ENCODE results near the gene GNA14. TPM values are rescaled to one million over a fixed set of nuclear protein-coding genes. Genes with fewer than 3 reads are reported as not detected.

Gene GNA14
- total RNA-seq, 2 experiments from 2014 or later: not detected

- CTCF ChIA-PET: interaction anchor here (0.7 kb wide), 1 partner anchor 1623 kb away, joined by 3 read pairs; no protein-coding TSS in a partner anchor
- POLR2A ChIA-PET: no interaction called here
Measured at GRCh38 chr9:77544546-77544945, 103.6 kb downstream of the GNA14 start.

GRCh38 chr9:77543131-77543822, 104.8 kb downstream of the GNA14 start:
- POLR2A ChIA-PET: no interaction called here
- CTCF ChIA-PET: no interaction called here

- ChIA-PET CTCF (no interaction called here), POLR2A (no interaction called here)
Measured at GRCh38 chr9:77541600-77541999, 106.5 kb downstream of the GNA14 start.

- ChIA-PET POLR2A (no interaction called here), CTCF (no interaction called here)
Measured at GRCh38 chr9:77541055-77541454, 107.1 kb downstream of the GNA14 start.

GRCh38 chr9:77534376-77535057, 113.6 kb downstream of the GNA14 start:
- CTCF ChIA-PET: interaction anchor here (0.6 kb wide), 1 partner anchor 11 kb away, joined by 3 read pairs; no protein-coding TSS in a partner anchor

GRCh38 chr9:77533671-77534070, 114.5 kb downstream of the GNA14 start:
- CTCF ChIA-PET: no interaction called here
- POLR2A ChIA-PET: no interaction called here

More at GRCh38 chr9:77534376-77535057, 113.6 kb downstream of the GNA14 start:
- POLR2A ChIA-PET: no interaction called here

GRCh38 chr9:77532607-77533006, 115.5 kb downstream of the GNA14 start:
- POLR2A ChIA-PET: no interaction called here
- CTCF ChIA-PET: no interaction called here

- POLR2A ChIA-PET: no interaction called here
- CTCF ChIA-PET: no interaction called here
Measured at GRCh38 chr9:77531400-77531799, 116.7 kb downstream of the GNA14 start.

- CTCF ChIA-PET: no interaction called here
- POLR2A ChIA-PET: no interaction called here
Measured at GRCh38 chr9:77523891-77524290, 124.2 kb downstream of the GNA14 start.

GRCh38 chr9:77521091-77521490, 127.0 kb downstream of the GNA14 start:
- ChIA-PET CTCF (no interaction called here), POLR2A (no interaction called here)

- ChIA-PET POLR2A (no interaction called here), CTCF (interaction anchor here (0.6 kb wide), 1 partner anchor 11 kb away, joined by 3 read pairs; no protein-coding TSS in a partner anchor)
Measured at GRCh38 chr9:77518688-77519087, 129.4 kb downstream of the GNA14 start.

- ChIA-PET POLR2A (no interaction called here), CTCF (no interaction called here)
Measured at GRCh38 chr9:77516781-77517180, 131.3 kb downstream of the GNA14 start.

- CTCF ChIA-PET: no interaction called here
- POLR2A ChIA-PET: no interaction called here
Measured at GRCh38 chr9:77514886-77515711, 133.0 kb downstream of the GNA14 start.

- CTCF ChIA-PET: no interaction called here
- POLR2A ChIA-PET: no interaction called here
Measured at GRCh38 chr9:77513457-77513856, 134.7 kb downstream of the GNA14 start.

- CTCF ChIA-PET: no interaction called here
- POLR2A ChIA-PET: no interaction called here
Measured at GRCh38 chr9:77512876-77513275, 135.2 kb downstream of the GNA14 start.

- ChIA-PET POLR2A (no interaction called here), CTCF (no interaction called here)
Measured at GRCh38 chr9:77511525-77511924, 136.6 kb downstream of the GNA14 start.

GRCh38 chr9:77510666-77511065, 137.5 kb downstream of the GNA14 start:
- ChIA-PET POLR2A (no interaction called here), CTCF (no interaction called here)

GRCh38 chr9:77508396-77508795, 139.7 kb downstream of the GNA14 start:
- CTCF ChIA-PET: no interaction called here
- POLR2A ChIA-PET: no interaction called here

GRCh38 chr9:77507212-77507961, 140.7 kb downstream of the GNA14 start:
- ChIA-PET CTCF (interaction anchor here (0.8 kb wide), 1 partner anchor 12 kb away, joined by 3 read pairs; no protein-coding TSS in a partner anchor), POLR2A (no interaction called here)

- ChIA-PET CTCF (no interaction called here), POLR2A (no interaction called here)
Measured at GRCh38 chr9:77505232-77505631, 142.9 kb downstream of the GNA14 start.

All from activated CD8-positive, alpha-beta memory T cell treated with anti-CD3 and anti-CD28 coated beads for 36 hours (primary cell).